SK-N-SH (cell line): ENCODE data around the gene KRT78. TPM values are rescaled to one million over a fixed set of nuclear protein-coding genes. Genes with fewer than 3 reads are reported as not detected.

Source experiments
- CTCF ChIA-PET: fragments of 300-600, 350-600 bp; formaldehyde crosslinking; extraction: SDS; loops from one replicate; lab custom pipeline; 2021; lab: Yijun Ruan, JAX
- POLR2A ChIA-PET: fragments of 350-600 bp; sonication (Branson Sonifier 250); formaldehyde crosslinking; extraction: SDS; loops from one replicate; lab custom pipeline; 2020; ENCODE audit warnings: antibody characterized with exemption, inconsistent platforms; lab: Yijun Ruan, JAX
- DNase-seq: peaks from one replicate; pipeline ENCODE4 v3.0.0; 2012
- H2AFZ ChIP-seq: fragments of 200-600 bp; sonication (generic); 2 replicates; pipeline ENCODE4 v1.8.1; 2016; ENCODE audit warnings: antibody characterized with exemption, mild to moderate bottlenecking, low read depth
- H3F3A ChIP-seq: fragments of 200-600 bp; sonication (generic); replicated peaks from 2 replicates; pipeline ENCODE3; 2016; ENCODE audit warnings: antibody characterized with exemption, mild to moderate bottlenecking; ENCODE audit not compliant: insufficient read depth
- H3K27ac ChIP-seq, 2 experiments: fragments of 200-500 bp in 1 of 2; fragments of 200-600 bp in 1 of 2; sonication (Bioruptor generic) in 1 of 2; sonication (generic), shearing (Covaris generic) in 1 of 2; 2 replicates each; pipeline versions ENCODE4 v1.5.1 to v1.6.1; 2014 to 2016; ENCODE audit warnings: low read depth in 2 of 2, inconsistent platforms in 1 of 2, low read length in 1 of 2, mild to moderate bottlenecking in 1 of 2, mixed read lengths in 1 of 2
- H3K27me3 ChIP-seq: fragments of 200-600 bp; sonication (generic), shearing (Covaris generic); 2 replicates; pipeline ENCODE4 v1.6.1; 2016; ENCODE audit warnings: mixed run types; ENCODE audit not compliant: insufficient read depth
- H3K36me3 ChIP-seq, 2 experiments: fragments of 200-500 bp in 1 of 2; fragments of 200-600 bp in 1 of 2; sonication (Bioruptor generic) in 1 of 2; sonication (generic) in 1 of 2; replicated peaks in 1 of 2; 2 replicates each; pipeline versions ENCODE3 to v1.5.1; 2014 to 2016; ENCODE audit warnings: low read length in 1 of 2, mild to moderate bottlenecking in 1 of 2; ENCODE audit not compliant: insufficient read depth in 2 of 2, control insufficient read depth in 1 of 2
- H3K4me1 ChIP-seq, 2 experiments: fragments of 200-500 bp in 1 of 2; fragments of 200-600 bp in 1 of 2; sonication (Bioruptor generic) in 1 of 2; sonication (generic), shearing (Covaris generic) in 1 of 2; 2 replicates each; pipeline versions ENCODE4 v1.5.1 to v1.6.1; 2014 to 2016; ENCODE audit warnings: low read depth in 1 of 2, low read length in 1 of 2, mixed run types in 1 of 2; ENCODE audit not compliant: insufficient read depth in 2 of 2, control insufficient read depth in 1 of 2
- H3K4me2 ChIP-seq: fragments of 200-600 bp; sonication (generic), shearing (Covaris generic); 2 replicates; pipeline ENCODE4 v1.6.1; 2017; ENCODE audit warnings: mixed run types
- H3K4me3 ChIP-seq, 2 experiments: fragments of 200-500 bp in 1 of 2; fragments of 200-600 bp in 1 of 2; sonication (Bioruptor generic) in 1 of 2; sonication (generic), shearing (Covaris generic) in 1 of 2; 2 replicates each; pipeline versions ENCODE4 v1.5.1 to v1.8.1; 2014 to 2016; ENCODE audit warnings: low read depth in 2 of 2, inconsistent platforms in 1 of 2, low read length in 1 of 2, mild to moderate bottlenecking in 1 of 2, mixed read lengths in 1 of 2, moderate library complexity in 1 of 2
- H3K79me2 ChIP-seq: fragments of 200-600 bp; sonication (generic); 2 replicates; pipeline ENCODE4 v1.8.1; 2017; ENCODE audit warnings: mild to moderate bottlenecking; ENCODE audit not compliant: insufficient read depth
- H3K9ac ChIP-seq: fragments of 200-600 bp; sonication (generic); 2 replicates; pipeline ENCODE4 v1.6.1; 2017; ENCODE audit warnings: mixed run types
- H3K9me2 ChIP-seq: fragments of 200-600 bp; sonication (generic); 2 replicates; pipeline ENCODE4 v1.6.1; 2017; ENCODE audit warnings: mixed run types
- H3K9me3 ChIP-seq: fragments of 200-600 bp; sonication (generic); 2 replicates; pipeline ENCODE4 v1.6.1; 2017; ENCODE audit warnings: mixed run types, mild to moderate bottlenecking, moderate library complexity
- H4K20me1 ChIP-seq: fragments of 200-600 bp; sonication (generic); 2 replicates; pipeline ENCODE4 v1.6.1; 2017; ENCODE audit warnings: mild to moderate bottlenecking, mixed run types; ENCODE audit not compliant: insufficient read depth
- CHD2 ChIP-seq: fragments of 150-350 bp; IDR thresholded peaks from 2 replicates; pipeline ENCODE4 v1.6.1; 2018; ENCODE audit warnings: low read length; ENCODE audit not compliant: partially characterized antibody
- EZH2phosphoT487 ChIP-seq: fragments of 200-600 bp; sonication (generic); IDR thresholded peaks from 2 replicates; pipeline ENCODE4 v1.6.1; 2017; ENCODE audit warnings: low read depth, mixed run types, mild to moderate bottlenecking, antibody characterized with exemption, moderate library complexity, borderline replicate concordance
- FOXJ3 ChIP-seq: sonication (generic); formaldehyde crosslinking; IDR thresholded peaks from 2 replicates; pipeline ENCODE4 v1.5.1; 2020; ENCODE audit warnings: mild to moderate bottlenecking, missing genetic modification reagents
- FOXM1 ChIP-seq: IDR thresholded peaks from 2 replicates; pipeline ENCODE4 v1.4.0; 2012; ENCODE audit warnings: low read depth, mild to moderate bottlenecking
- GABPA ChIP-seq: IDR thresholded peaks from 2 replicates; pipeline ENCODE4 v1.4.0; 2012; ENCODE audit warnings: low read depth, mild to moderate bottlenecking
- GATA2 ChIP-seq: sonication (generic); formaldehyde crosslinking; IDR thresholded peaks from 2 replicates; pipeline ENCODE4 v1.5.0; 2020; ENCODE audit warnings: mild to moderate bottlenecking, missing genetic modification reagents
- MAX ChIP-seq: IDR thresholded peaks from 2 replicates; pipeline ENCODE4 v1.4.0; 2012; ENCODE audit warnings: low read depth
- MEF2A ChIP-seq: IDR thresholded peaks from 2 replicates; pipeline ENCODE4 v1.4.0; 2012; ENCODE audit warnings: low read depth, borderline replicate concordance
- MXI1 ChIP-seq: IDR thresholded peaks from 2 replicates; pipeline ENCODE4 v1.6.1; 2012; ENCODE audit warnings: mild to moderate bottlenecking, low read depth, low read length, improper control_type of control experiment
- POLR2AphosphoS5 ChIP-seq: IDR thresholded peaks from 2 replicates; pipeline ENCODE4 v1.6.1; 2012; ENCODE audit warnings: low read depth, low read length
- REST ChIP-seq: IDR thresholded peaks from 2 replicates; pipeline ENCODE4 v1.6.1; 2012; ENCODE audit warnings: mild to moderate bottlenecking, low read depth, low read length, moderate library complexity
- RFX5 ChIP-seq: IDR thresholded peaks from 2 replicates; pipeline ENCODE4 v1.6.1; 2012; ENCODE audit warnings: mild to moderate bottlenecking, improper control_type of control experiment, low read length
- RXRA ChIP-seq: IDR thresholded peaks from 2 replicates; pipeline ENCODE4 v1.4.0; 2012; ENCODE audit warnings: low read depth, mild to moderate bottlenecking, borderline replicate concordance
- SIN3A ChIP-seq: IDR thresholded peaks from 2 replicates; pipeline ENCODE4 v1.6.1; 2012; ENCODE audit warnings: low read depth, mild to moderate bottlenecking, low read length, moderate library complexity, borderline replicate concordance
- TAF1 ChIP-seq: IDR thresholded peaks from 2 replicates; pipeline ENCODE4 v1.6.1; 2012; ENCODE audit warnings: low read depth, mild to moderate bottlenecking, low read length, moderate library complexity, borderline replicate concordance
- TCF12 ChIP-seq: IDR thresholded peaks from 2 replicates; pipeline ENCODE4 v1.4.0; 2012
- USF2 ChIP-seq: fragments of 150-350 bp; IDR thresholded peaks from 2 replicates; pipeline ENCODE4 v1.6.1; 2017; ENCODE audit warnings: antibody characterized with exemption, low read length, low read depth, borderline replicate concordance
- YY1 ChIP-seq: IDR thresholded peaks from 2 replicates; pipeline ENCODE4 v1.4.0; 2012; ENCODE audit warnings: low read depth, mild to moderate bottlenecking
- WGBS: methylation state at CpG from one replicate; pipeline ENCODE4 v1.1.6; 2017; ENCODE audit warnings: low lambda C conversion rate; 5-methylcytosine and 5-hydroxymethylcytosine counted together
- polyA plus RNA-seq, 3 experiments: library from polyadenylated mRNA; depleted of rRNA; stranded (reverse); fragments of >200 nt; gene quantifications; 2 replicates each; pipeline ENCODE4 v1.2.3, GENCODE V29; 2012

Gene KRT78
- polyA plus RNA-seq, 1 of the 3 experiments (the other 2 are of a cell fraction) = not detected

- no peaks in the 10 kb centered on the region for H3K9me3 ChIP-seq
- H3F3A ChIP-seq = peaks cover 3% of the 10 kb centered on the region
- no peaks in the 10 kb centered on the region for H3K9me2 ChIP-seq
- no peak for TF ChIP-seq MAX
- TF ChIP-seq TAF1 = no peak
- no peak for TF ChIP-seq USF2
- TF ChIP-seq CHD2 = no peak
- TF ChIP-seq TCF12 = no peak
- no peak for TF ChIP-seq YY1
- no peak for TF ChIP-seq FOXJ3 (CRISPR knock-in tag)
- TF ChIP-seq FOXM1 = no peak
- no peak for TF ChIP-seq RFX5
- TF ChIP-seq EZH2phosphoT487 = no peak
- TF ChIP-seq GATA2 = no peak
- no peak for TF ChIP-seq GABPA
- no peak for TF ChIP-seq REST
- TF ChIP-seq POLR2AphosphoS5 = no peak
- TF ChIP-seq MXI1 = no peak
- no peak for TF ChIP-seq MEF2A
- TF ChIP-seq SIN3A = no peak
- no peak for TF ChIP-seq RXRA
- no peak for DNase-seq
- H3K4me2 ChIP-seq = no peak overlapping the region
- no peak overlapping the region for H2AFZ ChIP-seq
- no peaks in the 10 kb centered on the region for H4K20me1 ChIP-seq
- no peak overlapping the region for H3K27ac ChIP-seq
- peaks cover 8% of the 10 kb centered on the region; the same call in 1 of the 2 replicates for H3K27me3 ChIP-seq
- CTCF ChIA-PET = interaction anchor here (1.4 kb wide), 1 partner anchor 80 kb away, joined by 5 read pairs; no protein-coding TSS in a partner anchor
- no peaks in the 10 kb centered on the region for H3K36me3 ChIP-seq
- WGBS = 31% methylated on average over 5 of the region's 5 CpGs
- POLR2A ChIA-PET = no interaction called here
- H3K4me1 ChIP-seq = no peaks in the 10 kb centered on the region
- H3K9ac ChIP-seq = no peak overlapping the region
- no peak overlapping the region for H3K4me3 ChIP-seq
- no peaks in the 10 kb centered on the region for H3K79me2 ChIP-seq
These were observed 49.1 kb downstream of the KRT78 start for GRCh38 chr12:52799505-52800211.
